H54 (cell line): Measurements from ENCODE around the gene TIE1.

ENCODE experiments used
- DNase-seq: peaks from one replicate; pipeline ENCODE4 v3.0.0; 2011; ENCODE audit warnings: low spot score, mixed read lengths; ENCODE audit not compliant: insufficient read length
- FAIRE-seq: peaks from 3 replicates; lab custom pipeline; 2011; peaks lifted over from hg19 to GRCh38; lab: Jason Lieb, UNC
- POLR2A ChIP-seq: IDR thresholded peaks from 2 replicates; pipeline ENCODE4 v1.6.1; 2011; ENCODE audit warnings: low read depth, mild to moderate bottlenecking, low read length

Gene TIE1

GRCh38 chr1:43300378-43301094 lies at the start of gene TIE1:
TSS of gene TIE1 (plus strand) at chr1:43300982. CDS start at chr1:43301072, 90 bp downstream.
- DNase-seq (no peak), FAIRE-seq (no peak)
- TF ChIP-seq POLR2A: no peak

GRCh38 chr1:43251024-43251423 lies 49.8 kb upstream of the TIE1 start:
- no peak for DNase-seq
- FAIRE-seq: no peak
- no peak for TF ChIP-seq POLR2A

- DNase-seq (no peak), FAIRE-seq (no peak)
- no peak for TF ChIP-seq POLR2A
Observed at GRCh38 chr1:43252225-43252624, 48.6 kb upstream of the TIE1 start.

- DNase-seq: no peak
- no peak for FAIRE-seq
- TF ChIP-seq POLR2A: no peak
Observed at GRCh38 chr1:43253173-43253572, 47.6 kb upstream of the TIE1 start.

- FAIRE-seq: no peak
- no peak for DNase-seq
- TF ChIP-seq POLR2A: no peak
Observed at GRCh38 chr1:43253876-43254275, 46.9 kb upstream of the TIE1 start.

GRCh38 chr1:43255438-43256210 lies 45.2 kb upstream of the TIE1 start:
- TF ChIP-seq POLR2A: no peak
- DNase-seq (no peak), FAIRE-seq (no peak)

GRCh38 chr1:43256675-43257570 lies 43.9 kb upstream of the TIE1 start:
- no peak for DNase-seq
- no peak for FAIRE-seq

GRCh38 chr1:43258370-43258769 lies 42.4 kb upstream of the TIE1 start:
- FAIRE-seq: no peak
- no peak for DNase-seq
- TF ChIP-seq POLR2A: no peak

More at GRCh38 chr1:43256675-43257570, 43.9 kb upstream of the TIE1 start:
- TF ChIP-seq POLR2A: no peak

- DNase-seq: no peak
- TF ChIP-seq POLR2A: no peak
- no peak for FAIRE-seq
Observed at GRCh38 chr1:43265431-43265830, 35.4 kb upstream of the TIE1 start.

- FAIRE-seq (no peak), DNase-seq (no peak)
- no peak for TF ChIP-seq POLR2A
Observed at GRCh38 chr1:43266881-43267280, 33.9 kb upstream of the TIE1 start.

GRCh38 chr1:43267291-43267805 lies 33.4 kb upstream of the TIE1 start:
- DNase-seq (no peak), FAIRE-seq (no peak)
- TF ChIP-seq POLR2A: no peak

GRCh38 chr1:43267818-43268425 lies 32.9 kb upstream of the TIE1 start:
- DNase-seq (no peak), FAIRE-seq (no peak)
- no peak for TF ChIP-seq POLR2A

- no peak for TF ChIP-seq POLR2A
- no peak for FAIRE-seq
- no peak for DNase-seq
Observed at GRCh38 chr1:43269627-43270375, 31.0 kb upstream of the TIE1 start, which contains the start of gene TMEM125. TSS of gene TMEM125 (plus strand) at chr1:43269983. CDS start at chr1:43272723, 2,740 bp downstream.
